Measurements from ENCODE around the gene PCBP3.
"Not testable (repeated sequence)": the region's sequence is repeated elsewhere in the genome, so short reads cannot be mapped to it uniquely, and the experiment has no call there.

PCBP3 gene

GRCh38 chr21:45613881-45614280 is 29.6 kb upstream of the PCBP3 start:
- no peak for DNase-seq

GRCh38 chr21:45615145-45615711 is 28.3 kb upstream of the PCBP3 start:
- no peak for DNase-seq

- DNase-seq = no peak
Measured at GRCh38 chr21:45617021-45617921, 26.3 kb upstream of the PCBP3 start.

GRCh38 chr21:45618287-45618686 is 25.2 kb upstream of the PCBP3 start:
- DNase-seq = no peak

- no peak for DNase-seq
Measured at GRCh38 chr21:45618846-45619485, 24.6 kb upstream of the PCBP3 start.

GRCh38 chr21:45620201-45620923 is 23.2 kb upstream of the PCBP3 start:
- DNase-seq = no peak

- DNase-seq = not testable (repeated sequence)
Measured at GRCh38 chr21:45621435-45622331, 21.8 kb upstream of the PCBP3 start.

- DNase-seq = no peak
Measured at GRCh38 chr21:45622416-45623097, 21.0 kb upstream of the PCBP3 start.

GRCh38 chr21:45623436-45623835 is 20.1 kb upstream of the PCBP3 start:
- DNase-seq = no peak

- not testable (repeated sequence) for DNase-seq
Measured at GRCh38 chr21:45626127-45626526, 17.4 kb upstream of the PCBP3 start.

- DNase-seq = no peak
Measured at GRCh38 chr21:45629046-45629981, 14.2 kb upstream of the PCBP3 start.

- no peak for DNase-seq
Measured at GRCh38 chr21:45630066-45630694, 13.3 kb upstream of the PCBP3 start.

GRCh38 chr21:45630876-45631275 is 12.6 kb upstream of the PCBP3 start:
- DNase-seq = no peak

GRCh38 chr21:45631540-45631939 is 12.0 kb upstream of the PCBP3 start:
- DNase-seq = no peak

GRCh38 chr21:45632160-45632559 is 11.4 kb upstream of the PCBP3 start:
- DNase-seq = no peak

- no peak for DNase-seq
Measured at GRCh38 chr21:45632637-45633251, 10.8 kb upstream of the PCBP3 start.

- DNase-seq = no peak
Measured at GRCh38 chr21:45634511-45635183, 8.9 kb upstream of the PCBP3 start.

GRCh38 chr21:45635271-45636151 is 8.0 kb upstream of the PCBP3 start:
- no peak for DNase-seq

All from DMS153 (cell line).